SK-N-SH treated with all-trans-retinoic acid at 6 μM for 48 hours (cell line): ENCODE results near the gene CRTC3.
"Not testable (repeated sequence)": the region's sequence is repeated elsewhere in the genome, so short reads cannot be mapped to it uniquely, and the experiment has no call there.

ENCODE experiments used
- BACH2 ChIP-seq: fragments of 250-450 bp; sonication (Bioruptor Pico); IDR thresholded peaks from 2 replicates; pipeline ENCODE4 v1.9.0; 2021; ENCODE audit warnings: mild to moderate bottlenecking, borderline replicate concordance
- ZFP30 ChIP-seq: fragments of 450-650 bp; formaldehyde crosslinking; IDR thresholded peaks from 2 replicates; pipeline ENCODE4 v1.5.0; 2022; ENCODE audit warnings: mild to moderate bottlenecking, moderate library complexity
- TF ChIP-seq, protein P1 (sequence below): fragments of 250-450 bp; sonication (Bioruptor Pico); IDR thresholded peaks from 2 replicates; pipeline ENCODE4 v1.5.1; 2021; ENCODE audit warnings: mild to moderate bottlenecking, moderate library complexity

DNA sequence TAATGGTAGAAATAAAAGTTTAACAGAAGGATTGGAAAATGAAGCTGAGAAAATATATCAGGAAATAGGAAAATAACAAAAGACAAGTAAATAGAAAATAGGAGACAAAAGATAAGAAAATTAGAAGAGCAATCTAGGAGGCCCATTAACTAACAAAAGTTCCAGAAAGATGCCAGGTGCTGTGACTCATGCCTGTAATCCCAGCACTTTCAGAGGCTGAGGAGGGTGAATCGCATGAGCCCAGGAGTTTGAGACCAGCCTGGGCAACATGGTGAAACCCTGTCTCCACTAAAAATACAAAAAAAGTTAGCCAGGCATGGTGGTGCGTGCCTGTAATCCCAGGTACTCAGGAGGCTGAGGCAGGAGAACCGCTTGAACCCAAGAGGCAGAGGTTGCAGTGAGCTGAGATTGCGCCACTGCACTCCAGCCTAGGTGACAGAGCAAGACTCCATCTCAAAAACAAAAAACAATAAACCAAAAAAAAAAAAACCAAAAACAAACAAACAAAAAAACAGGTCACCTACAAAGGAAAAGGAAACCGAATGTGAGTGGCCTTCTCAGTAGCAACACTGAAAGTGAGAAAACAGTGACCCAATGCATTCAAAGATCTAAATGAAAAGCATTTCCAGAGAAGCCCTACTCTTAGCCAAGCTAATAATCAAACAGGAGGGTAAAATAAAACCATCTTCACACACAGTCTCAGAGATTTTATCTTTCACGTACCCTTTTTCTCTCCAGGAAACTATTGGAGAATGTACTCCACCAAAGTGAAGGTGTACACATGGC, 5.5 kb upstream of the CRTC3 start:
- not testable (repeated sequence) for TF ChIP-seq BACH2, ZFP30 (CRISPR knock-in tag)
- TF ChIP-seq, protein P1, sequence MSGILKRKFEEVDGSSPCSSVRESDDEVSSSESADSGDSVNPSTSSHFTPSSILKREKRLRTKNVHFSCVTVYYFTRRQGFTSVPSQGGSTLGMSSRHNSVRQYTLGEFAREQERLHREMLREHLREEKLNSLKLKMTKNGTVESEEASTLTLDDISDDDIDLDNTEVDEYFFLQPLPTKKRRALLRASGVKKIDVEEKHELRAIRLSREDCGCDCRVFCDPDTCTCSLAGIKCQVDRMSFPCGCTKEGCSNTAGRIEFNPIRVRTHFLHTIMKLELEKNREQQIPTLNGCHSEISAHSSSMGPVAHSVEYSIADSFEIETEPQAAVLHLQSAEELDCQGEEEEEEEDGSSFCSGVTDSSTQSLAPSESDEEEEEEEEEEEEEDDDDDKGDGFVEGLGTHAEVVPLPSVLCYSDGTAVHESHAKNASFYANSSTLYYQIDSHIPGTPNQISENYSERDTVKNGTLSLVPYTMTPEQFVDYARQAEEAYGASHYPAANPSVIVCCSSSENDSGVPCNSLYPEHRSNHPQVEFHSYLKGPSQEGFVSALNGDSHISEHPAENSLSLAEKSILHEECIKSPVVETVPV = not testable (repeated sequence)
